Dendritic cell treated with granulocyte-macrophage colony-stimulating factor and Interleukin-4, amounts not matched to agents 40 ng/mL and 50 ng/mL, for 4 days (primary cell): ENCODE results near the gene KDM2A.
A peak's percentile ranks its signal among the peaks of the same experiment; 100 is the strongest.

Experiments used
- H3K27ac Mint-ChIP-seq: one replicate; pipeline ENCODE4 v1.8.0; 2022; ENCODE audit warnings: mild to moderate bottlenecking, mixed read lengths
- H3K27me3 Mint-ChIP-seq: one replicate; pipeline ENCODE4 v1.8.0; 2022; ENCODE audit warnings: mild to moderate bottlenecking, mixed read lengths
- H3K36me3 Mint-ChIP-seq: one replicate; pipeline ENCODE4 v1.8.0; 2022; ENCODE audit warnings: low read depth, mixed read lengths
- H3K4me1 Mint-ChIP-seq: one replicate; pipeline ENCODE4 v1.8.0; 2022; ENCODE audit warnings: low read depth, mixed read lengths
- H3K4me3 Mint-ChIP-seq: one replicate; pipeline ENCODE4 v1.8.0; 2022; ENCODE audit warnings: mild to moderate bottlenecking, moderate library complexity, mixed read lengths
- H3K9me3 Mint-ChIP-seq: one replicate; pipeline ENCODE4 v1.8.0; 2022; ENCODE audit warnings: mixed read lengths
- intact Hi-C: fragments of 100-400 bp; cut with micrococcal nuclease; formaldehyde crosslinking; loops from one replicate; pipeline ENCODE4 v1.15.0; 2022

Gene KDM2A

GRCh38 chr11:67275606-67276409, 156.7 kb downstream of the KDM2A start:
- H3K27ac Mint-ChIP-seq = peak overlapping the region; percentile 98
- peaks cover 100% of the 10 kb centered on the region for H3K4me1 Mint-ChIP-seq
- peak overlapping the region; percentile 53 for H3K4me3 Mint-ChIP-seq
- peaks cover 100% of the 10 kb centered on the region for H3K36me3 Mint-ChIP-seq
- peaks cover 8% of the 10 kb centered on the region for H3K9me3 Mint-ChIP-seq
- no peaks in the 10 kb centered on the region for H3K27me3 Mint-ChIP-seq
- intact Hi-C loops = no loop called here

DNA sequence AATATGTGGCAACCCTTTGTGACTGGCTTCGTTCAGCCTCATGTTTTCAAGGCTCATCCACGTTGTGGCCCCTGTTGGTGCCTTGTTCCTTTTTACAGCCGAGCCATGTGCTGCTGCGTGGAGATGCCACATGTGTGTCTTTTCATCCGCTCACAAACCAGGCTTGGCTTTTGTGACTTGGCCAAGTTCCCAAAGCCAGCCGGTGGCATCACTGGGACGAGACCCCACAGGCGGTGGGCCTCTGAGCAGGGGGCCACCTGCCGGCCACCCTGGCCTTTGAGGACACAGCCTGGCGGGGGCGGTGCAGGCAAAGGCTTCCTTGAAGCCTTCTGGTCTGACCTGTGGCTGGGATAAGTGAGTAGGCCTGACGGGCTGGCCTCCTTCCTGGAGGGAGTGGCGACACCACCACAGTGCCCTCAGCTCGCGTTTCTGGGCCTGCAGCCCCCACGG, 157.7 kb downstream of the KDM2A start:
- intact Hi-C loops = loop anchor here (1.0 kb wide), 2 partner anchors 9 to 11 kb away; no protein-coding TSS in a partner anchor
- peak overlapping the region; percentile 72 for H3K4me3 Mint-ChIP-seq
- peaks cover 100% of the 10 kb centered on the region for H3K4me1 Mint-ChIP-seq
- peaks cover 8% of the 10 kb centered on the region for H3K9me3 Mint-ChIP-seq
- H3K27ac Mint-ChIP-seq = peak overlapping the region; percentile 98
- peaks cover 100% of the 10 kb centered on the region for H3K36me3 Mint-ChIP-seq
- H3K27me3 Mint-ChIP-seq = no peaks in the 10 kb centered on the region

DNA sequence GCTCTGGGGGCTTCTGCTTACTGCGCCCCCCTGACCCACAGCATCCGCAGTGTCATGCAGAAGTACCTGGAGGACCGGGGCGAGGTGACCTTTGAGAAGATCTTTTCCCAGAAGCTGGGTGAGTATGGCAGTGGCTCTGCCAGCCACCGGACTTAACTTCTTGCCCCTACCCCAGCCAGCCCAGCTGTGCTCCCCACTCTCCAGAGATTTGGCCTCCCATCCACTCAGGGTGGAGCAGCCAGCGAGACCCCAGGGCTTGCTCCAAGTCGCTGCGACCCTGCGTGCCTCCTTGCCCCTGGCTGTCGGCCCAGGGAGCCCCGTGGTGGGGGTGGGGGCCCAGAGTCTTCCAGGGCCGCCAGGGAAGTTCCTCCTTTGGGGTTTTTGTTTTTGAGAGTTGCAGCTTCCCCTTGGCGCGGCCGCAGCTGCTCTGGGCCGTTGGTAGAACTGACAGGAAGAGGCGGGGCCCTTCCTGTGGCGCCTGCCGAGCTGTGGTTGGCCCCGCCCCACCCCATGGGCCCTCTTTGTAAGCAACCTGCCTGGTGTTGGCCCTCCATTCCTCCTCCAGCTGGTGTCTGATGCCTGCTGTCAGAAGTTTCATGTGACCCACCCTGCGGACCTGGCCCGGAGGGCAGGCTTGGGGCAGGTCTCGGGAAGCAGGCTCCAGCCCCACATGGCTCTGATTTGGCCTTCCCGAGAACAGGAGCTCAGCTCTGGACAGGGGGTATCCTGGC, 158.3 kb downstream of the KDM2A start:
- intact Hi-C loops = loop anchor here (1.0 kb wide), 2 partner anchors 9 to 11 kb away; no protein-coding TSS in a partner anchor
- Mint-ChIP-seq H3K27ac (peak overlapping the region; percentile 98), H3K4me1 (peaks cover 100% of the 10 kb centered on the region), H3K9me3 (peaks cover 8% of the 10 kb centered on the region), H3K4me3 (peak overlapping the region; percentile 72), H3K27me3 (no peaks in the 10 kb centered on the region), H3K36me3 (peaks cover 100% of the 10 kb centered on the region)

- Mint-ChIP-seq H3K36me3 (peaks cover 100% of the 10 kb centered on the region), H3K9me3 (peaks cover 8% of the 10 kb centered on the region), H3K4me3 (peak overlapping the region; percentile 72), H3K27me3 (no peaks in the 10 kb centered on the region), H3K4me1 (peaks cover 100% of the 10 kb centered on the region), H3K27ac (peak overlapping the region; percentile 98)
- intact Hi-C loops = no loop called here
Observed at GRCh38 chr11:67278135-67278938, 159.3 kb downstream of the KDM2A start.

DNA sequence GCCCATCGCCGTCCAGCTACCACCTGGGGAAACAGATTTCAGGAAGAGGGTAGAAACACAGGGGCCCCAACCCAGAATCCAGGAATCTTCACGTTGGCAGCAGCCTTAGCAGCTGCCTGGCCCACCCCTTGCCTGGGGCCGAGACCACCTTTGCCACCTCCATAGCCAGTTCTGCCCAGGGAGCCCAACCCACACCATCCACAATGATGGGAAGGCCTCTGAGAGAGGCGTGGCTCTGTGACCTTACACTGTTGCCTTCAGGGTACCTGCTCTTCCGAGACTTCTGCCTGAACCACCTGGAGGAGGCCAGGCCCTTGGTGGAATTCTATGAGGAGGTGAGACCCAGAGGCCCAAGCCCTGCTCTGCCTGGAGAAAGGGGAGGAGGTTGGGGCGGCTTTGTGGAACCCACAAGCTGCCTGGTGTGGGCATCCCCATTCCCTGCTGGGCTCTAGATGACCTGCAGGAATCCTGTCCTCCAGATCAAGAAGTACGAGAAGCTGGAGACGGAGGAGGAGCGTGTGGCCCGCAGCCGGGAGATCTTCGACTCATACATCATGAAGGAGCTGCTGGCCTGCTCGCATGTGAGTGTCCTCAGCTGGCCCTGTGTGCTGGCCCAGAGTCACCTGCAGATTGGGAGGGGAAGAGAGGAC, 160.0 kb downstream of the KDM2A start:
- Mint-ChIP-seq H3K9me3 (peaks cover 8% of the 10 kb centered on the region), H3K27me3 (no peaks in the 10 kb centered on the region), H3K27ac (peak overlapping the region; percentile 98), H3K4me1 (peaks cover 100% of the 10 kb centered on the region), H3K4me3 (peak overlapping the region; percentile 28), H3K36me3 (peaks cover 100% of the 10 kb centered on the region)
- intact Hi-C loops = no loop called here

DNA sequence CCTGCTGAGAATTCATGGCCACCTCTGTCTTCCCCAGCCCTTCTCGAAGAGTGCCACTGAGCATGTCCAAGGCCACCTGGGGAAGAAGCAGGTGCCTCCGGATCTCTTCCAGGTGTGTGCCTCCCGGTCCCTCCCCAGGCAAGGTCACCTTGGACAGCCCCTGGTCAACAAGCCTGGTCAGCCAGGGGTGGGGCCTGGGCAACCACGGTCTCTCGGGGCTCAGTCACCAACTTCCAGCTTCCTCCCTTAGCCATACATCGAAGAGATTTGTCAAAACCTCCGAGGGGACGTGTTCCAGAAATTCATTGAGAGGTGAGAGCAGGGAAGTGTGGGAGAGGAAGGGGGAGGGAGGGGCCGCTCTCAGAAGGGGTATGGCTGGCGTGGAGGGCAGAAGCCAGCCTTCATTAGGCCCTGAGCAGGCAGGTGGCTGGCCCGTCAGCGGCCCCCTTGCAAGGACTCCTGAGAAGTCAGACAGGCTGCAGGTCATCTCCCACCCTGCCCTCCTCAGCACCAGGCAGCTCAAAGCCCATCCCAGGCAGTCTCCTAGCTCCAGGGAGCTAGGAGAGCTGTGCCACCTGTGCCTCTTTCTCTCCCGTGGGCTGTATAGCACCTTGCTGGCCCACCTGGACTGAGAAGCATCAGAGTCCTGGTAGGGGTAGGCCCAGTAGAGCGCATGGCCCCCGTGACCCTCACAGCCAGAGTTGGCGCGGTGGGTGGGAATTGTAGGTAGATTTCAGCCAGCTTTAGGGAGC, 160.7 kb downstream of the KDM2A start:
- Mint-ChIP-seq H3K9me3 (peaks cover 8% of the 10 kb centered on the region), H3K27me3 (no peaks in the 10 kb centered on the region), H3K36me3 (peaks cover 100% of the 10 kb centered on the region), H3K4me1 (peaks cover 100% of the 10 kb centered on the region), H3K4me3 (no peak overlapping the region), H3K27ac (peak overlapping the region; percentile 98)
- intact Hi-C loops = loop anchor here (10.0 kb wide), 1 partner anchor 225 kb away; the partner anchor contains the start of genes CDK2AP2 and PITPNM1

DNA sequence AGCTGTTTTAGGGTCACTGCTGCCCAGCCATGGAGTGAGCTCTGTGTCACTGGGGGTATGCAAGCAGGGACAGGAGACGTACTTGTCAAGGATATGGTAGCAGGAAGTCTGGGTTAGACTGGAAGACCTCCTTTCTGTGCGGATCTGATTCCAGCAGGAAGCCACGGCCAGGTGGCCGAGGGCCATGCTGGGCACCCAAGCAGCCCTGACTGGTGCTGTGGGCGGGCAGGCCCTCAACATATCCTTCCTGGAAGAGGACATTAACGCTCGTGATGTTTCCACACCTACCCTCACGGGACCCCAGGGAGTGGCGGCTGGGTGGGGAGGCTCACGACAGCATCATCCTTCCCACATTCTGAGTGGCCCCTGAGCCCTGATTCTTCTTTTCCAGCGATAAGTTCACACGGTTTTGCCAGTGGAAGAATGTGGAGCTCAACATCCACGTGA, 161.3 kb downstream of the KDM2A start:
- Mint-ChIP-seq H3K9me3 (peaks cover 8% of the 10 kb centered on the region), H3K4me1 (peaks cover 100% of the 10 kb centered on the region), H3K27ac (peak overlapping the region; percentile 98), H3K27me3 (no peaks in the 10 kb centered on the region), H3K36me3 (peaks cover 100% of the 10 kb centered on the region), H3K4me3 (no peak overlapping the region)
- intact Hi-C loops = loop anchor here (10.0 kb wide), 1 partner anchor 224 kb away; the partner anchor contains the start of genes CDK2AP2 and PITPNM1

- Mint-ChIP-seq H3K27ac (peak overlapping the region; percentile 98), H3K4me3 (no peak overlapping the region), H3K36me3 (peaks cover 100% of the 10 kb centered on the region), H3K9me3 (peaks cover 8% of the 10 kb centered on the region), H3K27me3 (no peaks in the 10 kb centered on the region), H3K4me1 (peaks cover 100% of the 10 kb centered on the region)
- intact Hi-C loops = loop anchor here (10.0 kb wide), 1 partner anchor 224 kb away; the partner anchor contains the start of genes CDK2AP2 and PITPNM1
Observed at GRCh38 chr11:67280788-67281551, 161.9 kb downstream of the KDM2A start.

DNA sequence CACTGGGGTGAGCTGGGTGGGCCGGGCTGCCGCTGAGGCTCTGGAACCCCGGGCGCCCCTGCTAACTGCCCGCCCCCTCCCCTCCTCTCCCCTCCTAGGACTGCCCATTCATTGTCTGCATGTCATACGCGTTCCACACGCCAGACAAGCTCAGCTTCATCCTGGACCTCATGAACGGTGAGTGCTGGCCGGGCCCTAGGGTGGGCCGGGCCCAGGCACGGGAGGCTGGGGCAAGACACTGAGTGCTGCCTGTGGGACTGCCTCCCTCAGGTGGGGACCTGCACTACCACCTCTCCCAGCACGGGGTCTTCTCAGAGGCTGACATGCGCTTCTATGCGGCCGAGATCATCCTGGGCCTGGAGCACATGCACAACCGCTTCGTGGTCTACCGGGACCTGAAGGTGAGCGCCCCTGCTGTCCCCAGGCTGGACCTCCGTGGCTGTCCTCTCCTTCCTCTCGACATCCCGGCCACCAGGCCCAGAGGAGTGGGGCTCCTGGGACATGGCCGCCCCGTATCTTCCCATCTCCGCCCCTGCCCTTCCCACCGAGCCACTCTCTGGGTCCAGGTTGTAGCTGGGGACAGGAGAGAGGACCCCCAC, 162.6 kb downstream of the KDM2A start:
- H3K27me3 Mint-ChIP-seq = no peaks in the 10 kb centered on the region
- peaks cover 100% of the 10 kb centered on the region for H3K36me3 Mint-ChIP-seq
- intact Hi-C loops = loop anchor here (10.0 kb wide), 1 partner anchor 223 kb away; the partner anchor contains the start of genes CDK2AP2 and PITPNM1
- H3K4me3 Mint-ChIP-seq = no peak overlapping the region
- H3K27ac Mint-ChIP-seq = peak overlapping the region; percentile 98
- peaks cover 100% of the 10 kb centered on the region for H3K4me1 Mint-ChIP-seq
- H3K9me3 Mint-ChIP-seq = peaks cover 3% of the 10 kb centered on the region

DNA sequence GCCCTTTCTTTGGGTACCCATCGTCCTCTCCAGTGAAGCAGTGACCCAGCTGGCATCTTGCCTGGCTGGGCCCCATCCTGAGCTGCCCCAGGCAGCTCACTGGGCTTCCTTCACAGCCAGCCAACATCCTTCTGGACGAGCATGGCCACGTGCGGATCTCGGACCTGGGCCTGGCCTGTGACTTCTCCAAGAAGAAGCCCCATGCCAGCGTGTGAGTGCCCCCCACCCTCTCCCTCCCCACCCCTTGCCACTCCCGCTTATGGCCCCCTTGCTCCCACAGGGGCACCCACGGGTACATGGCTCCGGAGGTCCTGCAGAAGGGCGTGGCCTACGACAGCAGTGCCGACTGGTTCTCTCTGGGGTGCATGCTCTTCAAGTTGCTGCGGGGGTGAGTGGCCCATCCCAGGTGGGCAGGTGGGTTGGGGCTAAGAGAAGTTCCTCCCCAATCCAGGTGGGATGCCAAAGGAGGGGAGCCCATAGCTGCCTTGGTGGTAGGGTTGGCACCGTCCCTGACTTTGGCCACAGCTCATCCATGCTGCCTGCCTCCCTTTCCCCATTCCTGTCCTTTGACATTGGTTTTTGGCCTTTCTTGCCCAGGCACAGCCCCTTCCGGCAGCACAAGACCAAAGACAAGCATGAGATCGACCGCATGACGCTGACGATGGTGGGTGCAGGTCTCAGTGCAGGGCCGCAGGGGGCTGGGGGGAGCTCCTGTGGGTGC, 163.3 kb downstream of the KDM2A start:
- Mint-ChIP-seq H3K27ac (peak overlapping the region; percentile 98), H3K4me1 (peaks cover 100% of the 10 kb centered on the region), H3K4me3 (no peak overlapping the region), H3K9me3 (no peaks in the 10 kb centered on the region), H3K36me3 (peaks cover 100% of the 10 kb centered on the region), H3K27me3 (no peaks in the 10 kb centered on the region)
- intact Hi-C loops = loop anchor here (10.0 kb wide), 1 partner anchor 222 kb away; the partner anchor contains the start of genes CDK2AP2 and PITPNM1

GRCh38 chr11:67282876-67283371, 163.9 kb downstream of the KDM2A start:
- Mint-ChIP-seq H3K4me1 (peaks cover 100% of the 10 kb centered on the region), H3K9me3 (no peaks in the 10 kb centered on the region), H3K4me3 (peak overlapping the region; percentile 13), H3K27me3 (no peaks in the 10 kb centered on the region), H3K27ac (peak overlapping the region; percentile 98), H3K36me3 (peaks cover 100% of the 10 kb centered on the region)
- intact Hi-C loops = loop anchor here (10.0 kb wide), 1 partner anchor 222 kb away; the partner anchor contains the start of genes CDK2AP2 and PITPNM1
